ENCODE data around the gene STING1. TPM values are rescaled to one million over a fixed set of nuclear protein-coding genes. Genes with fewer than 3 reads are reported as not detected.
A peak's percentile ranks its signal among the peaks of the same experiment; 100 is the strongest.

The STING1 gene
- total RNA-seq, 1 experiment from 2014 or later, result 1.6 TPM

GRCh38 chr5:139446956-139447779, 35.4 kb downstream of the STING1 start:
- CTCF ChIA-PET, result no interaction called here

GRCh38 chr5:139445325-139446170, 37.0 kb downstream of the STING1 start:
- peak overlapping the region; percentile 65; the same call in 1 of the 2 replicates for H3K27ac Mint-ChIP-seq

More at GRCh38 chr5:139446956-139447779, 35.4 kb downstream of the STING1 start:
- H3K4me3 Mint-ChIP-seq, result no peak overlapping the region
- POLR2A ChIA-PET, result interaction anchor here (0.6 kb wide), 1 partner anchor 98 kb away, joined by 3 read pairs; no protein-coding TSS in a partner anchor
- no peaks in the 10 kb centered on the region for H3K9me3 Mint-ChIP-seq
- H3K27me3 Mint-ChIP-seq (ENCODE audit: low read depth), result peaks cover 4% of the 10 kb centered on the region; the same call in 1 of the 2 replicates
- no peaks in the 10 kb centered on the region for H3K36me3 Mint-ChIP-seq
- H3K27ac Mint-ChIP-seq, result no peak overlapping the region
- no peak for DNase-seq (ENCODE audit: low spot score)
- peaks cover 11% of the 10 kb centered on the region for H3K4me1 Mint-ChIP-seq
- no peak for TF ChIP-seq ZNF423 (CRISPR knock-in tag; IDR thresholded peaks at IDR 0.05)
- TF ChIP-seq ATF1 (CRISPR knock-in tag; IDR thresholded peaks at IDR 0.05), result no peak
- ATAC-seq, result no peak

More at GRCh38 chr5:139445325-139446170, 37.0 kb downstream of the STING1 start:
- H3K4me1 Mint-ChIP-seq, result peaks cover 11% of the 10 kb centered on the region
- CTCF ChIA-PET, result interaction anchor here (0.9 to 1.4 kb wide), 3 partner anchors 11 to 68 kb away, joined by 4 to 5 read pairs (median 4); no protein-coding TSS in a partner anchor
- peaks cover 4% of the 10 kb centered on the region; the same call in 1 of the 2 replicates for H3K27me3 Mint-ChIP-seq (ENCODE audit: low read depth)
- POLR2A ChIA-PET, result no interaction called here
- H3K4me3 Mint-ChIP-seq, result no peak overlapping the region
- ATAC-seq (no peak), DNase-seq (ENCODE audit: low spot score) (no peak)
- TF ChIP-seq CREB1 (CRISPR knock-in tag; IDR thresholded peaks at IDR 0.05) (no peak), FOXK1 (CRISPR knock-in tag; IDR thresholded peaks at IDR 0.05) (no peak), ZNF121 (CRISPR knock-in tag; IDR thresholded peaks at IDR 0.05) (no peak), ATF6 (CRISPR knock-in tag; IDR thresholded peaks at IDR 0.05) (no peak), ZNF219 (CRISPR knock-in tag; IDR thresholded peaks at IDR 0.05; ENCODE audit: borderline replicate concordance) (no peak), ZNF317 (CRISPR knock-in tag; IDR thresholded peaks at IDR 0.05; ENCODE audit: borderline replicate concordance, low read depth) (no peak), MXD4 (CRISPR knock-in tag; IDR thresholded peaks at IDR 0.05; ENCODE audit: borderline replicate concordance) (no peak), MLX (CRISPR knock-in tag; IDR thresholded peaks at IDR 0.05) (no peak), ZNF396 (CRISPR knock-in tag; IDR thresholded peaks at IDR 0.05; ENCODE audit: borderline replicate concordance) (no peak), RORB (CRISPR knock-in tag; IDR thresholded peaks at IDR 0.05) (no peak)
- TF ChIP-seq, protein P1, sequence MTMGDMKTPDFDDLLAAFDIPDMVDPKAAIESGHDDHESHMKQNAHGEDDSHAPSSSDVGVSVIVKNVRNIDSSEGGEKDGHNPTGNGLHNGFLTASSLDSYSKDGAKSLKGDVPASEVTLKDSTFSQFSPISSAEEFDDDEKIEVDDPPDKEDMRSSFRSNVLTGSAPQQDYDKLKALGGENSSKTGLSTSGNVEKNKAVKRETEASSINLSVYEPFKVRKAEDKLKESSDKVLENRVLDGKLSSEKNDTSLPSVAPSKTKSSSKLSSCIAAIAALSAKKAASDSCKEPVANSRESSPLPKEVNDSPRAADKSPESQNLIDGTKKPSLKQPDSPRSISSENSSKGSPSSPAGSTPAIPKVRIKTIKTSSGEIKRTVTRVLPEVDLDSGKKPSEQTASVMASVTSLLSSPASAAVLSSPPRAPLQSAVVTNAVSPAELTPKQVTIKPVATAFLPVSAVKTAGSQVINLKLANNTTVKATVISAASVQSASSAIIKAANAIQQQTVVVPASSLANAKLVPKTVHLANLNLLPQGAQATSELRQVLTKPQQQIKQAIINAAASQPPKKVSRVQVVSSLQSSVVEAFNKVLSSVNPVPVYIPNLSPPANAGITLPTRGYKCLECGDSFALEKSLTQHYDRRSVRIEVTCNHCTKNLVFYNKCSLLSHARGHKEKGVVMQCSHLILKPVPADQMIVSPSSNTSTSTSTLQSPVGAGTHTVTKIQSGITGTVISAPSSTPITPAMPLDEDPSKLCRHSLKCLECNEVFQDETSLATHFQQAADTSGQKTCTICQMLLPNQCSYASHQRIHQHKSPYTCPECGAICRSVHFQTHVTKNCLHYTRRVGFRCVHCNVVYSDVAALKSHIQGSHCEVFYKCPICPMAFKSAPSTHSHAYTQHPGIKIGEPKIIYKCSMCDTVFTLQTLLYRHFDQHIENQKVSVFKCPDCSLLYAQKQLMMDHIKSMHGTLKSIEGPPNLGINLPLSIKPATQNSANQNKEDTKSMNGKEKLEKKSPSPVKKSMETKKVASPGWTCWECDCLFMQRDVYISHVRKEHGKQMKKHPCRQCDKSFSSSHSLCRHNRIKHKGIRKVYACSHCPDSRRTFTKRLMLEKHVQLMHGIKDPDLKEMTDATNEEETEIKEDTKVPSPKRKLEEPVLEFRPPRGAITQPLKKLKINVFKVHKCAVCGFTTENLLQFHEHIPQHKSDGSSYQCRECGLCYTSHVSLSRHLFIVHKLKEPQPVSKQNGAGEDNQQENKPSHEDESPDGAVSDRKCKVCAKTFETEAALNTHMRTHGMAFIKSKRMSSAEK (CRISPR knock-in tag; IDR thresholded peaks at IDR 0.05; ENCODE audit: borderline replicate concordance), result no peak
- H3K36me3 Mint-ChIP-seq, result no peaks in the 10 kb centered on the region
- H3K9me3 Mint-ChIP-seq, result no peaks in the 10 kb centered on the region
